Mesothelial cell of epicardium (in vitro differentiated cells): Measurements from ENCODE around the gene KIF21B. TPM values are rescaled to one million over a fixed set of nuclear protein-coding genes. Genes with fewer than 3 reads are reported as not detected.

ENCODE experiments used
- DNase-seq, 2 experiments: peaks; one replicate each; pipeline ENCODE4 v3.0.0; 2021; ENCODE audit warnings: low spot score in 2 of 2; ENCODE audit not compliant: unreplicated experiment in 2 of 2
- H3K27ac Mint-ChIP-seq: 2 replicates; pipeline ENCODE4 v1.8.0; 2021; ENCODE audit warnings: mixed read lengths
- H3K27me3 Mint-ChIP-seq: 2 replicates; pipeline ENCODE4 v1.8.0; 2021; ENCODE audit warnings: low read depth, mixed read lengths
- H3K36me3 Mint-ChIP-seq: 2 replicates; pipeline ENCODE4 v1.8.0; 2021; ENCODE audit warnings: mixed read lengths
- H3K4me1 Mint-ChIP-seq: 2 replicates; pipeline ENCODE4 v1.8.0; 2021; ENCODE audit warnings: mixed read lengths
- H3K4me3 Mint-ChIP-seq: 2 replicates; pipeline ENCODE4 v1.8.0; 2021; ENCODE audit warnings: mild to moderate bottlenecking, moderate library complexity, mixed read lengths
- H3K9me3 Mint-ChIP-seq: 2 replicates; pipeline ENCODE4 v1.8.0; 2021; ENCODE audit warnings: mixed read lengths
- total RNA-seq: library from RNA; stranded (reverse); gene quantifications from 3 replicates; pipeline ENCODE4 v1.2.1, GENCODE V29; 2021
- TF ChIP-seq, protein P1 (sequence below): fragments of 200-600 bp; sonication (generic); IDR thresholded peaks from one replicate; pipeline ENCODE4 v1.5.0; 2021; ENCODE audit warnings: antibody characterized with exemption; ENCODE audit not compliant: unreplicated experiment

KIF21B gene
- total RNA-seq, 1 donor from 2014 or later, result 7.0 TPM

DNA sequence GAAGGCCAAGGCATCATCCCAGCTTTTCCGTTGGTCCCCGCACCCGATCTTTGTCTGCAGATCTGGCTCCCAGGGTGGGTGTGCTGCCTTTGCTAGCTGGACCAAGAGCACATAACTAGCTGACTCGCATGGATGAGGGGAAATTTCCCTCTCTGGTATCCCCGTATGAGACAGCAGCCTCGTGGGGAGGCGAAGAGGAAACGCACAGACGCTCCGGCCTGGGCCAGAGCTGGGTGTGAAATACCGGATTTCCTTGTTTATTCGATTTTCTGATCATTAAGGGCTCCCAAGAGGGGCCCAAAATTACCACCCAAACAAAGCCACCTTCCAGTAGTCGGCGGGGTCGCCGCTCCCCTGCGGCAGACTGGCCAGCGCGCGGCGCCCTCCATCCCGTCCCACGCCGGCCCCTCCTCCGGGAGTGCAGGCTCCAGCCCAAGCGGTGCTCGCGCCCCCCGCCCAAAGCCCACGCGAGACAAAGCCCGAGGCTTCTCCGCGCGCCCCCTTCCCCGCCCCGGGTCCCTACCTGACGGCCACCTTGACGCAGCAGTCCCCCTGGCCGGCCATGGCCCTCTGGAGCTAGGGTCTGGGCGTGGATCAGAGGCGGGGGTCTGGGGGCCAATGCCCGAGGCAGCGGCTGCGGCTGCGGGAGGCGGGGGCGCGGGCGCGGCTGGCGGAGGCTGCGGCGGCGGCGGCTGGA, 546 bp downstream of the KIF21B start:
- Mint-ChIP-seq H3K36me3 (no peaks in the 10 kb centered on the region), H3K27ac (peak overlapping the region; percentile 58), H3K4me1 (peaks cover 54% of the 10 kb centered on the region), H3K4me3 (peak overlapping the region; percentile 70), H3K9me3 (no peaks in the 10 kb centered on the region), H3K27me3 (peaks cover 32% of the 10 kb centered on the region)
- no peak for DNase-seq
- TF ChIP-seq, protein P1, sequence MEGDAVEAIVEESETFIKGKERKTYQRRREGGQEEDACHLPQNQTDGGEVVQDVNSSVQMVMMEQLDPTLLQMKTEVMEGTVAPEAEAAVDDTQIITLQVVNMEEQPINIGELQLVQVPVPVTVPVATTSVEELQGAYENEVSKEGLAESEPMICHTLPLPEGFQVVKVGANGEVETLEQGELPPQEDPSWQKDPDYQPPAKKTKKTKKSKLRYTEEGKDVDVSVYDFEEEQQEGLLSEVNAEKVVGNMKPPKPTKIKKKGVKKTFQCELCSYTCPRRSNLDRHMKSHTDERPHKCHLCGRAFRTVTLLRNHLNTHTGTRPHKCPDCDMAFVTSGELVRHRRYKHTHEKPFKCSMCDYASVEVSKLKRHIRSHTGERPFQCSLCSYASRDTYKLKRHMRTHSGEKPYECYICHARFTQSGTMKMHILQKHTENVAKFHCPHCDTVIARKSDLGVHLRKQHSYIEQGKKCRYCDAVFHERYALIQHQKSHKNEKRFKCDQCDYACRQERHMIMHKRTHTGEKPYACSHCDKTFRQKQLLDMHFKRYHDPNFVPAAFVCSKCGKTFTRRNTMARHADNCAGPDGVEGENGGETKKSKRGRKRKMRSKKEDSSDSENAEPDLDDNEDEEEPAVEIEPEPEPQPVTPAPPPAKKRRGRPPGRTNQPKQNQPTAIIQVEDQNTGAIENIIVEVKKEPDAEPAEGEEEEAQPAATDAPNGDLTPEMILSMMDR, result no peak

DNA sequence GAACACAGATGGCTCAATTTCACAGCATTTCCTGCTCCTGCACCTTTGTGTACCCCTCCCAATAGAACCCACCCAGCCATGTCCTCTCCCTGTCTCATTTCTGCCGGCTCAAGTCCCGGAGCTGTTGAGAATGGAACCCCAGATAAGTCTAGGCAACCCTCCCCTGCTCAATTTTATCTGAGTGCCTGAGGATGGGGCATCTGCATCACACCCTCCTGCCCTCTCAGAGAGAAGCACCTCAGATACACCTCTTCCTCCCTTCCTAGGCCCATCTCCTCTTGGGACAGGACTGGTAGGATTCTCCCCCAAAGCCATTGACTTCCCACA, 1.1 kb downstream of the KIF21B start:
- H3K36me3 Mint-ChIP-seq, result no peaks in the 10 kb centered on the region
- DNase-seq, result no peak
- H3K27ac Mint-ChIP-seq, result peak overlapping the region; percentile 58
- peak overlapping the region; percentile 70 for H3K4me3 Mint-ChIP-seq
- TF ChIP-seq, protein P1, result no peak
- H3K9me3 Mint-ChIP-seq, result no peaks in the 10 kb centered on the region
- H3K4me1 Mint-ChIP-seq, result peaks cover 58% of the 10 kb centered on the region
- H3K27me3 Mint-ChIP-seq, result peaks cover 32% of the 10 kb centered on the region

DNA sequence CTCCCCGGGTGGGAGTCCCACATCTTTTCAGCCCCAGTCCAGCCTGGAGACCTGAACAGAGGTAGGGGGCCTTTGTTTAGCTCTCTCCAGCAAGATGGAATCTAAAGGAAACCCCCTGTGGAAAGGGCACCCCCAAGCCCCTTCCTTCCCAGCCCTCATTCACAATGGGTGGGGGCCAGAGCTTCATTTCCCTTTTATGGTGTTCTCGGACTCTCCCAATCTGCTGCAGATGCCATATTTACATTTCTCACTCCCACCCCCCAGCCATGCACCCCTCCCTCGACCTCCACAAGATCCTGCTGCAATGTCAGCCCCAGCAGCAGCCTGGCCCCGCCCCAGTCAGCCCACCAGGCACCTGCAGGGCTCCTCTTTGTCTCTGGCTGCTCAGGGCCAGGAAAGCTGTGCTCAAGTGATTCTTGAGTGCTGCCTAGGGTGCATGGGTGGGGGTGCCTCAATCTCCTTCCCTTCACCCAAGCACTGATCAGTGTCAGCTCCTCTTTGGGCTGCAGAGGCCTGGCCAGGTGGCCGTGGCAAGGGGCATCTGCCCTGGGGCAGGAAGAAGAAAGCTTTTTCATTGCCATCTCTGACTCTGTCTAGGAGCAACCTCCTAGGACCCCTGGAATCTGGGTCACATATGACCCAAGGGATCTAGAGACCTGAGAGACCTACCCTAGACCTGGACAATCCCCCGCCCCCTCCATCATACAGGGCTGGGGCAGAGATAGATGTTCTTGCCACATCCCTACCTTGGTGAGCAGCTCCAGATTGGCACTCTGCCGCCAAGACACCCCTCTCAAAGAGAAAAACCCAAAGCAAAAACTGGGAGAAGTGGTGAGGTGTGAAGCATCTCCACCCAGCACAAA, 1.7 kb downstream of the KIF21B start:
- peaks cover 63% of the 10 kb centered on the region for H3K4me1 Mint-ChIP-seq
- no peak overlapping the region for H3K27ac Mint-ChIP-seq
- peak overlapping the region; percentile 70 for H3K4me3 Mint-ChIP-seq
- TF ChIP-seq, protein P1, result no peak
- H3K27me3 Mint-ChIP-seq, result peaks cover 32% of the 10 kb centered on the region
- DNase-seq, result no peak
- no peaks in the 10 kb centered on the region for H3K9me3 Mint-ChIP-seq
- H3K36me3 Mint-ChIP-seq, result no peaks in the 10 kb centered on the region

DNA sequence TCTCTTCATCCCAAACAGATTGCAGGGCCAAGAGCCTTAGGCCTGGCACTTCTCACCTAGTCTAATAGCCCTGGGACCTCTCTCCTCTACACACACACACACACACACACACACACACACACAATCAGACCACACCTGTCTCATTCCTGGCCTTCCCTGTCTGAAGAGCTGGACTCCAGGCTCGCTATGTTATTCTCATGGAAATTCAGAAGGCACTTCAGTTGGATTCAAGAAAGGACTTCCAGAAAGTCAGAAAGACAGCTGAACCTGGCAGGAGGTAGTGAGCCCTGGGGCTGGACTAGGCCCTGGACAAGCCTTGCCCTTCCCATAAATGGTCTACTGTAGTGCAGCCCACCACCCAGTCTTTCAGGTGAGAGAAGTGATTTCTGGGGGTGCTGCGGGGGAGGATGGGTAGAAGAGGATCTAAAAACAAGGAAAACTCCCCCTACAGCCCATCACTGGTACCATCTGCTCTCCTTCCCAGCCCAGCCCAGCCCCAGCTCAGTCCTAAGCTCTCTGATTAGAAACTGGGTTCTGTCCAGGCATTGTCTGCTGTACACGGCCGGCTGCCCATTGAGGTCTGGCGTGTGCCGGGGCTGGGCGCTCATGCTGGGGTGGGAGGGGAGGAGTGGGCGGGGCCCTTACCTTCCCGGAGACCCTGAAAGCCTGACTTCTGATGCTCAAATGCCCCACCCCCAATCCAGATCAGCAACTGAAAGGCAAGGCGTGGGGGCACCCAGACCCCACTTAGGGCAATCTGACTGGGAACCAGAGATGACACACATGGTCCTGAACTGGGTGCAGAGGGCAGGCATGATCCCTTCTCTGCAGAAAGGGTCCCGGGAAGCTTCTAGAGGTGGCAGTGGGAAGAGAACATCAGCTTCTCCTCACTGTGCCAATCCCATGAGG, 2.5 kb downstream of the KIF21B start:
- Mint-ChIP-seq H3K27ac (no peak overlapping the region), H3K4me3 (no peak overlapping the region), H3K27me3 (peaks cover 26% of the 10 kb centered on the region), H3K4me1 (peaks cover 64% of the 10 kb centered on the region), H3K9me3 (no peaks in the 10 kb centered on the region), H3K36me3 (no peaks in the 10 kb centered on the region)
- TF ChIP-seq, protein P1, result peak; percentile 27
- no peak for DNase-seq

DNA sequence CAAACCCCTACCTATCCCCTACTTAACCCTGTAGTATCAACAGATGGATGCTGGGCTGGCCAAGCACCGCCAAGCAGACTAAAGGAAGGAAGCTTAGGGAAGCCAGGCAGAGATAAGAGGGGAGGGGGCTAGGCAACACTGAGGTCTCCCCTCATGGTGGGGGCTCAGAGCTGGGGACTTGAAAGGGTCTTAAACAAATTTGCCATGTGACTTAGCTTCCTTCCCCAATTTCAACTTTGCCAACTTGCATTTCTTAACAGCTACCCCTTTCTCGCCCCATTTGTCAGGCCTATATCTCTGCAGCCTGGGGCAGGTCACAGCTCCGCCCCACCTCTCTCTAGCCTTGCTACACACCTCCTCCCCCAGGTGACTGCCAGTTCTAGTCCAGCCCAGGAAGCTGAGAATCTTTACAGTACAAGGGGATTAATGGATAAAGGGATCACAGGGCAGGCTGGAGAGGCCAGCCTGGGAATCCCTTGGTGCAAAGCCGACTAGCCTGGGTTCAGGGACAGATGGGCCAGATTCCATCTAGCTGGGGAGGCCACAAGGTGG, 3.4 kb downstream of the KIF21B start:
- TF ChIP-seq, protein P1, result no peak
- H3K4me3 Mint-ChIP-seq, result no peak overlapping the region
- H3K27me3 Mint-ChIP-seq, result peaks cover 27% of the 10 kb centered on the region
- no peak overlapping the region for H3K27ac Mint-ChIP-seq
- no peaks in the 10 kb centered on the region for H3K9me3 Mint-ChIP-seq
- DNase-seq, result no peak
- no peaks in the 10 kb centered on the region for H3K36me3 Mint-ChIP-seq
- H3K4me1 Mint-ChIP-seq, result peaks cover 66% of the 10 kb centered on the region
